H1 (cell line): ENCODE measurements around the gene MRPL45. TPM values are rescaled to one million over a fixed set of nuclear protein-coding genes. Genes with fewer than 3 reads are reported as not detected.
"Not testable (repeated sequence)": the region's sequence is repeated elsewhere in the genome, so short reads cannot be mapped to it uniquely, and the experiment has no call there.

Experiments
- CTCF ChIA-PET: fragments of 300-600 bp; sonication (Branson Sonifier 250); formaldehyde crosslinking; loops from one replicate; lab custom pipeline; 2021; ENCODE audit not compliant: partially characterized antibody; lab: Charles Lee
- POLR2A ChIA-PET: fragments of 300-600 bp; sonication (Branson Sonifier 250); formaldehyde crosslinking; loops from one replicate; lab custom pipeline; 2021; ENCODE audit warnings: inconsistent platforms; ENCODE audit not compliant: partially characterized antibody; lab: Charles Lee
- DNase-seq, 2 experiments: peaks; one replicate each; pipeline versions ENCODE4 v3.0.0 to v3.0.0-alpha.2; 2010 to 2022; ENCODE audit warnings: low spot score in 2 of 2, low read depth in 1 of 2, mixed read lengths in 1 of 2
- FAIRE-seq: peaks from 2 replicates; lab custom pipeline; 2011; peaks lifted over from hg19 to GRCh38; lab: Jason Lieb, UNC
- H2AFZ ChIP-seq: 2 replicates; pipeline ENCODE4 v1.8.1; 2012; ENCODE audit warnings: low read length, inconsistent platforms
- H2AK5ac ChIP-seq: 2 replicates; pipeline ENCODE4 v1.6.1; 2013; ENCODE audit warnings: low read depth, low read length
- H2BK120ac ChIP-seq: replicated peaks from 2 replicates; pipeline ENCODE3; 2013; ENCODE audit warnings: low read depth, low read length, inconsistent platforms
- H2BK12ac ChIP-seq: 2 replicates; pipeline ENCODE4 v1.6.1; 2013; ENCODE audit warnings: low read depth, low read length
- H2BK15ac ChIP-seq: 2 replicates; pipeline ENCODE4 v1.6.1; 2013; ENCODE audit warnings: low read length
- H2BK20ac ChIP-seq: 2 replicates; pipeline ENCODE4 v1.6.1; 2013; ENCODE audit warnings: low read length
- H2BK5ac ChIP-seq: 2 replicates; pipeline ENCODE4 v1.6.1; 2013; ENCODE audit warnings: low read depth, low read length
- H3K14ac ChIP-seq: 2 replicates; pipeline ENCODE4 v1.6.1; 2013; ENCODE audit warnings: inconsistent platforms; ENCODE audit not compliant: insufficient read length
- H3K18ac ChIP-seq: 2 replicates; pipeline ENCODE4 v1.6.1; 2013; ENCODE audit warnings: low read length; ENCODE audit errors: extremely low read depth
- H3K23ac ChIP-seq: 2 replicates; pipeline ENCODE4 v1.6.1; 2013; ENCODE audit warnings: inconsistent platforms; ENCODE audit not compliant: insufficient read length
- H3K23me2 ChIP-seq: 2 replicates; pipeline ENCODE4 v1.6.1; 2013; ENCODE audit warnings: low read depth, low read length
- H3K27ac ChIP-seq: 2 replicates; pipeline ENCODE4 v1.6.1; 2011; ENCODE audit warnings: low read depth, low read length, inconsistent platforms
- H3K27me3 ChIP-seq, 4 experiments: replicated peaks in 1 of 4; 1 replicate in 1 of 4; 2 replicates in 3 of 4; pipeline versions ENCODE4 v1.6.1 to v1.8.1; 2011 to 2013; ENCODE audit warnings: low read length in 3 of 4, mild to moderate bottlenecking in 3 of 4, inconsistent platforms in 2 of 4, mixed read lengths in 2 of 4, moderate library complexity in 1 of 4; ENCODE audit not compliant: control insufficient read depth in 3 of 4, insufficient read depth in 3 of 4; ENCODE audit errors: extremely low read depth in 1 of 4
- H3K36me3 ChIP-seq, 4 experiments: 2 replicates each; pipeline versions ENCODE4 v1.6.1 to v1.8.1; 2011 to 2013; ENCODE audit warnings: mild to moderate bottlenecking in 4 of 4, low read length in 3 of 4, moderate library complexity in 2 of 4, control low read depth in 1 of 4, inconsistent platforms in 1 of 4; ENCODE audit not compliant: insufficient read depth in 4 of 4, control insufficient read depth in 2 of 4
- H3K4ac ChIP-seq: replicated peaks from 2 replicates; pipeline ENCODE3; 2013; ENCODE audit warnings: low read length, low read depth, mixed read lengths, inconsistent platforms; ENCODE audit not compliant: insufficient read length
- H3K4me1 ChIP-seq, 4 experiments: replicated peaks in 1 of 4; 1 replicate in 1 of 4; 2 replicates in 3 of 4; pipeline versions ENCODE4 v1.6.1 to v1.8.1; 2011 to 2013; ENCODE audit warnings: low read length in 3 of 4, inconsistent platforms in 2 of 4, mixed read lengths in 1 of 4; ENCODE audit not compliant: insufficient read depth in 4 of 4, control insufficient read depth in 3 of 4
- H3K4me2 ChIP-seq, 2 experiments: 2 replicates each; pipeline versions ENCODE4 v1.6.1 to v1.8.1; 2011 to 2013; ENCODE audit warnings: low read depth in 2 of 2, low read length in 2 of 2, control low read depth in 1 of 2, inconsistent platforms in 1 of 2, mild to moderate bottlenecking in 1 of 2; ENCODE audit not compliant: insufficient read depth in 1 of 2
- H3K4me3 ChIP-seq, 4 experiments: fragments of 200-600, 300-600 bp in 1 of 4; sonication (generic), shearing (Covaris generic), sonication (Bioruptor Twin) in 1 of 4; 2 replicates each; pipeline versions ENCODE4 v1.5.1 to v1.8.1; 2011 to 2016; ENCODE audit warnings: low read length in 4 of 4, low read depth in 3 of 4, control low read depth in 2 of 4, inconsistent platforms in 2 of 4, mild to moderate bottlenecking in 2 of 4, mixed read lengths in 1 of 4, moderate library complexity in 1 of 4; ENCODE audit not compliant: insufficient read depth in 2 of 4; ENCODE audit errors: extremely low read depth in 1 of 4
- H3K56ac ChIP-seq: replicated peaks from 2 replicates; pipeline ENCODE3; 2013; ENCODE audit warnings: low read depth, mild to moderate bottlenecking, mixed read lengths, low read length, inconsistent platforms; ENCODE audit not compliant: insufficient read length
- H3K79me1 ChIP-seq: 2 replicates; pipeline ENCODE4 v1.6.1; 2013; ENCODE audit warnings: low read depth, low read length, control low read depth
- H3K79me2 ChIP-seq, 2 experiments: 2 replicates each; pipeline versions ENCODE4 v1.6.1 to v1.8.1; 2012 to 2013; ENCODE audit warnings: low read length in 2 of 2, mild to moderate bottlenecking in 2 of 2, inconsistent platforms in 1 of 2; ENCODE audit not compliant: insufficient read depth in 2 of 2, control insufficient read depth in 1 of 2
- H3K9ac ChIP-seq, 4 experiments: replicated peaks in 1 of 4; 1 replicate in 1 of 4; 2 replicates in 3 of 4; pipeline versions ENCODE4 v1.6.1 to v1.8.1; 2011 to 2013; ENCODE audit warnings: low read depth in 3 of 4, low read length in 3 of 4, control low read depth in 2 of 4, mild to moderate bottlenecking in 2 of 4, moderate library complexity in 2 of 4, inconsistent platforms in 1 of 4; ENCODE audit errors: extremely low read depth in 1 of 4
- H3K9me3 ChIP-seq, 2 experiments: 2 replicates each; pipeline versions ENCODE4 v1.6.1 to v1.8.1; 2012 to 2013; ENCODE audit warnings: mild to moderate bottlenecking in 2 of 2, moderate library complexity in 2 of 2, control low read depth in 1 of 2, inconsistent platforms in 1 of 2, low read depth in 1 of 2, low read length in 1 of 2, mixed read lengths in 1 of 2; ENCODE audit not compliant: insufficient read depth in 2 of 2
- H4K20me1 ChIP-seq, 2 experiments: replicated peaks in 1 of 2; 2 replicates each; pipeline versions ENCODE3 to v1.8.1; 2011 to 2013; ENCODE audit warnings: inconsistent platforms in 2 of 2, low read length in 2 of 2, mild to moderate bottlenecking in 1 of 2; ENCODE audit not compliant: insufficient read depth in 2 of 2, control insufficient read depth in 1 of 2
- H4K5ac ChIP-seq: 2 replicates; pipeline ENCODE4 v1.6.1; 2013; ENCODE audit warnings: low read length, low read depth, mixed read lengths, inconsistent platforms; ENCODE audit not compliant: insufficient read length
- H4K8ac ChIP-seq: 2 replicates; pipeline ENCODE4 v1.8.0; 2013; ENCODE audit warnings: mild to moderate bottlenecking, moderate library complexity, low read length, inconsistent platforms; ENCODE audit not compliant: insufficient read depth; ENCODE audit errors: extremely low read depth
- H4K91ac ChIP-seq: replicated peaks from 2 replicates; pipeline ENCODE3; 2013; ENCODE audit warnings: low read length, mixed read lengths, inconsistent platforms; ENCODE audit not compliant: insufficient read length
- CEBPB ChIP-seq: IDR thresholded peaks from 2 replicates; pipeline ENCODE4 v1.6.1; 2012; ENCODE audit warnings: low read depth, low read length
- WGBS, 2 experiments: shearing (Covaris generic) in 1 of 2; methylation state at CpG; one replicate each; pipeline versions ENCODE4 v1.1.6 to v1.1.7; 2013 to 2015; ENCODE audit warnings: low lambda C conversion rate in 2 of 2, mixed read lengths in 2 of 2, inconsistent platforms in 1 of 2, low coverage in 1 of 2, missing lambda C conversion rate in 1 of 2; ENCODE audit not compliant: insufficient replicate concordance in 2 of 2, insufficient coverage in 1 of 2, insufficient read length in 1 of 2; ENCODE audit errors: extremely low coverage in 1 of 2, missing lambda C conversion rate in 1 of 2; 5-methylcytosine and 5-hydroxymethylcytosine counted together
- polyA plus RNA-seq, 7 experiments: library from polyadenylated mRNA; depleted of rRNA in 3 of 7; stranded (reverse) in 5 of 7; unstranded in 2 of 7; fragments of >200 nt in 5 of 7; fragments of 200-250 nt in 2 of 7; gene quantifications; 1 replicate in 5 of 7; 2 replicates in 1 of 7; 4 replicates in 1 of 7; pipeline versions ENCODE4 v1.2.1 to v1.2.3, GENCODE V29; 2011 to 2013; ENCODE audit warnings: missing spikeins in 2 of 7, mixed read lengths in 2 of 7
- total RNA-seq: library from RNA; stranded (reverse); fragmentation: NEBNext Ultra II Directional; extraction: Animal tissue kit (Norgen Biotek cat#: 25700); gene quantifications from 2 replicates; pipeline ENCODE4 v1.2.1, GENCODE V29; 2021

Gene MRPL45
- total and polyA plus RNA-seq, 2 of the 8 experiments (the other 6 are each of a cell fraction or from before 2014, with no cell fraction given), result 65.6 to 71.7 TPM

DNA sequence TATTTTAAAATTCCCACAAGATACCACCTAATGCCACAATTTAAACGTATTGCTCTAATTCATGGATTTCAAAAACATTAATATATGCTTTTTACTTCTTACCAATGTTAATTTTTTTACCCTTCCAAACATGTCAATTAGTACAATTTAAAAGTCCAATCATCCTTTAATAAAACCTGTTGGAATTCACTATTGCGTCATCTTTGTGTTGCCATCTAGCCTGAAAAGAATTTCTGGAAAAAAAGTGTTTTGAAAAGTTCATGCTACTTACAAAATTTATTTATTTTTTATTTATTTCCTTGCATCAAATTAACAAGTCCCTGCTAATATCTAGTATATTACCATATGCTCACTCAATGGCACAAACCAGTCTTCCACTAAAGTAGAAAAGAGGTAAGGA lies 42.6 kb upstream of the MRPL45 start:
- peaks cover 0 to 35% of the 10 kb centered on the region in 2 experiments; a peak in 2 of 4 replicates for H3K79me2 ChIP-seq

More for the DNA sequence above, 42.6 kb upstream of the MRPL45 start:
- H3K4me2 ChIP-seq, H4K5ac ChIP-seq, H2AFZ ChIP-seq, DNase-seq, H4K8ac ChIP-seq, CTCF ChIA-PET, H3K23me2 ChIP-seq, H3K79me1 ChIP-seq, H2AK5ac ChIP-seq, H3K4me3 ChIP-seq, H3K14ac ChIP-seq, H3K23ac ChIP-seq, H4K91ac ChIP-seq, H2BK120ac ChIP-seq, H3K56ac ChIP-seq, H3K9ac ChIP-seq, H3K27me3 ChIP-seq, FAIRE-seq, H3K27ac ChIP-seq, H4K20me1 ChIP-seq, H3K9me3 ChIP-seq, H2BK15ac ChIP-seq, H2BK20ac ChIP-seq, H3K36me3 ChIP-seq, H2BK12ac ChIP-seq, H3K4me1 ChIP-seq, H2BK5ac ChIP-seq, H3K18ac ChIP-seq, H3K4ac ChIP-seq: not testable (repeated sequence)
- peak; percentile 14; the same call in 1 of the 2 replicates for TF ChIP-seq CEBPB
- 39% methylated on average over 2 of the region's 2 CpGs; no CpG with 5 or more reads in 1 of the 2 experiments for WGBS, 2 experiments
- POLR2A ChIA-PET, result interaction anchor here (0.6 kb wide), 1 partner anchor 422 kb away, joined by 3 read pairs; no protein-coding TSS in a partner anchor
